Left forelimb (tissue), 1 donor: ENCODE data around the gene FXR1.
"Not testable (repeated sequence)": the region's sequence is repeated elsewhere in the genome, so short reads cannot be mapped to it uniquely, and the experiment has no call there.

ENCODE experiments used
- DNase-seq: peaks from one replicate; pipeline ENCODE4 v3.0.0-alpha.2; 2018; ENCODE audit warnings: low spot score

FXR1 gene

DNA sequence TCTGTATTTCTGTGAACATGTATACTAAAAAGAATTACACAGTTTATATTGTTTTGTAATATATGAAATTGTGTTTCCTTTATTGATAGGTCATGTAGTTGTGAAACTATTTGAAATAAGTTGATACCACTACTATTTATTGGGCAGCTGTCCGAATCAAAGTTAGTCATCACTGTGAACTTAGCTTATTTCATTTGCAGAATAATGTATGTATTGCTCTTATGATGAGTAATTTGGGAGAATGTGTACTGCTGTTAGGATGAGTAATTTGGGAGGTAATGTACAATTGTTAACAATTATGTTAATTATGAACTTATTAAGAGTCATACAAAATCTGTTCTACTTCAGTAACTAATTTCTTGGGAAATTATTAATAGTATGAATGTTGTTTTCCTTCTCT is 22.2 kb downstream of the FXR1 start:
- no peak for DNase-seq

- no peak for DNase-seq
Observed at GRCh38 chr3:180940826-180941225, 28.4 kb downstream of the FXR1 start.

DNA sequence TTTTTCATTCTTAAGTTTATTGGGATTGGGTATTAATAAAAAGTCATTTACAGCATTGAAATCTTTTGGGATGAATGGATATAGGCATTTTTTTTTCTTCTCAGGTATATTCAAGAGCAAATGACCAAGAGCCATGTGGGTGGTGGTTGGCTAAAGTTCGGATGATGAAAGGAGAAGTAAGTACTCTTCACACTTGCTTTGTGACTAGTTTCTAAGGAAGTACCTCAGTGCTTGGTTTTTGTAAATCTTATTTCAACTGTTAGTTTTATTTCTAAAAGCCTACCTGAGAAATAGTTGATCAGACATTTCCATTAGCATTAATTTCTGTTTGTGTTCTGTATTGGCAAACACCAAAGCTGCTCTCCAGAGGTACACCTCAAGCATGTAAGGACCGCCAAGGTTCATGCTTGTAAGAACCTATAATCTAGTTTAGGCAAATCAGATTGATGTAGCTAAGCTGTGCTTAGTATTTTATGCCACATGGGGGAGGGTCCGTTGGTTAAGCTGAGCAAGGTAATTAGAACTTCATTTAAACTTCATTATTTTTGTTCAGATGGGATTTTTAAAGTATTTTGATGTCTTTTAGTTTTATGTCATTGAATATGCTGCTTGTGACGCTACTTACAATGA is 35.4 kb downstream of the FXR1 start:
- DNase-seq: no peak

DNA sequence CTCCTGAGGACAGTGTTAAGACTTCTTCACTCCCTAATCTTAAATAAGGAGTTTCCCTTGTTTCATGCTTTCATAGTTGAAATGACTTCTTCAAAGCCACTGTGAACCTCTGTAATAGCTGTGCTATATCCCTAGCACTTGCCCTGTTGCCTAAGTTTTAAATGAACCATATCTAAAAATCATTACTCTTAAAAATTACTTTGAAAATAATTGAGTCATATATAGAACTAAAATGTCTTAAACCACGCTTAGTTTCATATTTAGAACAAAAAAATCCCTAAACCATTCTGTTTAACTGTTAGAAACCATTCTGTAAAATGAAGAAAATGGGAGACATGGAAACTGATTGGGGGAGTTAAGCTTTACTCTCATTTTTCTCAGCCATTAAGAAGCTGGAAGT is 47.2 kb downstream of the FXR1 start:
- DNase-seq: no peak

GRCh38 chr3:180961087-180961486 is 48.6 kb downstream of the FXR1 start:
- no peak for DNase-seq

DNA sequence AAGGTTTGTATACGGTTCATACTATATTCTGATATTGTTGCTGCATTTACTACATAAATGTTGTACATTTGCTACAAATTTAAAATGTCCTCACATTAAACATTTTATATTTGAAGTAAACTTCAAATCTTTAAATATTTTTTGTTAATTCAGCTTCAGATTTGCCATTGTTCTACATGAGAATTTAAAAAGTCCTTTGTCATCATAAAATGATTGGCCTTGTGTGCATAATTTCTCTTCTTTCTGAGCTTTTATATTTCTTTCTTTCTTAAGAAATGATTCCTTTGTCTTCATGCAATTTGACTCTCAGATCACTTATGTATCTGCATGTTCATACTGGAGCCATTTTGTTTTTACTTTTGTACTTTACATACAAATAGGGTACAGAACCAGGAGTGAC is 49.1 kb downstream of the FXR1 start:
- no peak for DNase-seq

DNA sequence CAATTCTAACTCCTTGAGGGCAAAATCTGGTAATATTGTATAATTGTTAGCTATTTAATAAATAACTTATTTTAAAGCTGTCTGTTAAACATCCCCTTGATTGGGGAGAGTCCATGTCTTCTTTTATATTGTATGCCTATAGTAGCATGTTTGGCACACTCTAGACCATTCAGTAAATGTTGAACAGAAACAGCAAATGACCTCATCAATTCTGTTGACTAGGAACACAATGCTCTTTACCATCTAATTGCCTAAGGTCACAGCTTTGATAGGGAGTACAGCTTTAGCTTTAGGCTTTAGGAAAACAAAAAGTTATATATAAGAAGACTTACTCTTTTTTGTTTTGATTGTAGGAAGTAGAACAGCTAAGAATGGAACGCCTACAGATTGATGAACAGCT is 50.1 kb downstream of the FXR1 start:
- no peak for DNase-seq

DNA sequence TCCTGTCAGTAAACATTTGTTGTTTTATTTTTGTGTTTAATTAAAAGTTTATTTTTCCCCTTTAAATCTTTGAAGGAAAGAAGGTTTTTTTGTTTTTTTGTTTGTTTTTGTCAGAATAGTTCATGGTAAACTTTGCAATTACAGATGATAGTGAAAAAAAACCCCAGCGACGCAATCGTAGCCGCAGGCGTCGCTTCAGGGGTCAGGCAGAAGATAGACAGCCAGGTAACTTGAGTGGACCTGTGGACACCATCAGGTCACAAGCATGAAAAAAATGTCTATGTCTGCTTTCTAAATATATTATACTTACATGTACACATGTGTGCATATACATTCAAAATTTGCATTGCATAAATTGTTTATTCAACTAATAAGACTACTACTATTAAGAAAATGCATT is 58.5 kb downstream of the FXR1 start:
- DNase-seq: no peak

- DNase-seq: no peak
Observed at GRCh38 chr3:180973543-180973942, 61.1 kb downstream of the FXR1 start.

DNA sequence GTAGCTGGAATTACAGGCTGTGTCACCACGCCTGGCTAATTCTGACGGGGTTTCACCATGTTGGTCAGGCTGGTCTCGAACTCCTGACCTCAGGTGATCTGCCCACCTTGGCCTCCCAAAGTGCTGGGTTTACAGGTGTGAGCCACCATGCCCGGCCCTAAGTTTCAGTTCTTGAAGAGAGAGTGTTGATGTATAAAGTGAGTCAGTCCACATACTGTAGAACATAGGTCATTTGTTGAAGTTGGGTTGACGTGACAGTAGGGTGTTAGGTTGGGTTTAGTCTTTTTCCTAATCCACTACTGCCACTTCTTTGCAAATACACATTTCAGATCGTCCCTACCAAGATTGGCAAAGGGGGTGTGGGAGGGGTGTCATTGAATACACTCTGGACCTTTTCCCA is 61.8 kb downstream of the FXR1 start:
- no peak for DNase-seq

DNA sequence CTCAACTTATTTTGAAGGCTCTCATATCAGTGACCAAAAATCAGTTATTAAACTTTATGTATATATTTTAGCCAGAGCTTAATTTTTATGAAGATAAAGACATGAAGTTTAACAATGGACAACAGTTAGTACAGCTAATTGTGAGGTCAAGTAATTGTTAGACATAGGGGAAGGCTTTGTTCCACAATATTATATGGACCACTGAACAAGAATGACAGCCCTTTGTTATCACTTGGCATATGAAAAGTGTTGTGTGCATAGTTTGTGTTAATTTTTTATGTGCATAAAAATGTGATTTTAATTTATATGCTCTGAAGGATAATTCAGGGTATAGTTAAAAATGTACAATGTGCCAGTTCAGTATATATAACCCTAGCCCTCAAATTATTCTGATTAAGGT is 65.0 kb downstream of the FXR1 start:
- no peak for DNase-seq

DNA sequence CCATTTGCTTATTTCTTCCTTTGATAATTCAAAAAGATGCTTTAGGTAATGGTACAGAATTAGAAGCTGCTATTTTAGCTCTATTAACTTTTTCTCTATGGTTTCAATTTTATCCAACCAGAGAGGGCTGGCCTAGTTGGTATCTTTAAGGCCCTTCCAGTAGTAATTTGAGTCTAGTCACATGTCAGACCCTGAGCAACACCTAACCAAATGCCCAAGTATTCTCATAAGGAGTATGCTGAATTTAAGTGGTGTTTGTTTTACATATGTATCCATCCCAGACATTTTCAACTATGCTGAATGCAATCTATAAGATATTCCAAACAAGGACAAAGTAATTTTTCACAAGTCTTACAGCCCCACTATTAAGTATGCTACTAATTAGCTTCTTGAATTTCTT is 67.5 kb downstream of the FXR1 start:
- DNase-seq: no peak

GRCh38 chr3:180980611-180981010 is 68.1 kb downstream of the FXR1 start:
- no peak for DNase-seq

GRCh38 chr3:180981912-180982311 is 69.4 kb downstream of the FXR1 start:
- DNase-seq: no peak

DNA sequence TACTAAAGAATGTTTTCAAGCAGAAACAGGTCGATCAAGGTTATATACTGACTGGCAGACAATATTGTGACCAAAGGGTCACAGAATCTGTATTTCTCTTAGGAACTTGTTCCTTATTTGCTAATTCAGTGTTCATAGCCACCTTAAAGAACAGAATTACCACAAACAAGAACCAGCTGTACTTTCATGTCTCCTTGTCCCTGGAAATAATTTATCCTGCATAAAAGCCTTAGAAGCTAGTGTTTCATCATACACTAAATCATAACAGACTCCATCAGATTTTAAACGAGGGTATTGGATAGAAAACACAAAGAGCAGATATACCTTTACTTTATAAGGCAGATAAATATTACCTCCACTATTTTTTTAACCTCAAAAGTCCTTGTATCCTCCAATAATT is 70.7 kb downstream of the FXR1 start:
- no peak for DNase-seq

GRCh38 chr3:180986366-180986765 is 73.9 kb downstream of the FXR1 start:
- not testable (repeated sequence) for DNase-seq

DNA sequence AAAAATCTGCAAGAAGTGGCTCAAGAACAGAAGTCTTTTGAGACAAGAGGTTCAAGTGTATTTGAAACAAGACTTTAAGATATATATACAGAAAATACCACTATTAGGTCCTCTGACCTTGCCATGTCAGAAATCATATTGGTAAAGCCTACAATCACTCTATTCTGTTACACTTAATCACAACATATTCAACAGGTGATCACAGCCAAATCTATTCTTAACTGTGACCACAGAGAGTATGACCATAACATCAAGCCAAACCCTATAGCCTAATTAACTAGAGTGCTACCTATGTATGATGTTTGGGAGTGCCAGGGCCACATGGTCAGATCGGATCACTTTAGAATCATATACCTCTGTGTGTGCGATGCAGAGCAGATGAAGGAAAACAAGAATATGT is 74.9 kb downstream of the FXR1 start:
- no peak for DNase-seq

- peak; percentile 92 for DNase-seq
Observed at GRCh38 chr3:180989291-180990163, 77.1 kb downstream of the FXR1 start, which contains the start of gene DNAJC19. Gene DNAJC19 (minus strand): TSS chr3:180989736. CDS start chr3:180989602, 134 bp downstream.

GRCh38 chr3:180990505-180990904 is 78.0 kb downstream of the FXR1 start:
- no peak for DNase-seq

- DNase-seq: no peak
Observed at GRCh38 chr3:180996415-180996932, 84.0 kb downstream of the FXR1 start.

- DNase-seq: not testable (repeated sequence)
Observed at GRCh38 chr3:181002331-181002730, 89.9 kb downstream of the FXR1 start.

GRCh38 chr3:181003469-181003868 is 91.0 kb downstream of the FXR1 start:
- not testable (repeated sequence) for DNase-seq

- no peak for DNase-seq
Observed at GRCh38 chr3:181006541-181006940, 94.1 kb downstream of the FXR1 start.
